NOMO-1 (cell line): Measurements from ENCODE around the gene ATG14.
"Not testable (repeated sequence)": the region's sequence is repeated elsewhere in the genome, so short reads cannot be mapped to it uniquely, and the experiment has no call there.

Experiments
- DNase-seq, 2 experiments: peaks; one replicate each; lab custom pipeline; 2025; ENCODE audit not compliant: unreplicated experiment in 2 of 2; lab: John Stamatoyannopoulos, UW

The ATG14 gene

DNA sequence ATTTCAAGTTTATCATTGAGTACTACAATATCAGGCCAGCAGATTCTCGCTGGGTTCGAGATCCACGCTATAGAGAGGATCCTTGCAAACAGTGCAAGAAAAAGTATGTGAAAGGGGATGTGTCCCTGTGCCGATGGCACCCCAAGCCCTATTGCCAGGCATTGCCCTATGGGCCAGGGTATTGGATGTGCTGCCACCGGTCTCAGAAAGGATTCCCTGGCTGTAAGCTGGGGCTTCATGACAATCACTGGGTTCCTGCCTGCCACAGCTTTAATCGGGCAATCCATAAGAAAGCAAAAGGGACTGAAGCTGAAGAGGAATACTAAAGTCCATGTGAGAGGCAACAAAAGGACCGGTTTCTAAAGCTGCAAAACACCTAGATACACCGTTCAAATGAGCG lies 59.4 kb downstream of the ATG14 start:
- no peak for DNase-seq

DNA sequence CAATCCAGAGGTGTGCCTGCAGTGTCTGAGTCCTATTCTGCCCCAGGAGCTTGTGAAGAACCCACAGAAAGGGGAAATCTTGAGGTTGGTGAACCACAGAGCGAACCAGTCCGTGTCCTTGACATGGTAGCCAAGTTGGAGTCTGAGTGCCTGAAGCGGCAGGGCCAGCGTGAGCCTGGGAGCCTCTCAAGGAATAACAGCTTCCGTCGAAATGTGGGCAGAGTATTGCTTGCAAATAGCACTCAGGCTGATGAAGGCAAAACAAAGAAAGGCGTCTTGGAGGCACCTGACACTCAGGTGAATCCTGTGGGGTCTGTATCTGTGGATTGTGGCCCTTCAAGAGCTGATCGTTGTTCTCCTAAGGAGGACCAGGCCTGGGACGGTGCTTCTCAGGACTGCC lies 60.5 kb downstream of the ATG14 start:
- no peak for DNase-seq

DNA sequence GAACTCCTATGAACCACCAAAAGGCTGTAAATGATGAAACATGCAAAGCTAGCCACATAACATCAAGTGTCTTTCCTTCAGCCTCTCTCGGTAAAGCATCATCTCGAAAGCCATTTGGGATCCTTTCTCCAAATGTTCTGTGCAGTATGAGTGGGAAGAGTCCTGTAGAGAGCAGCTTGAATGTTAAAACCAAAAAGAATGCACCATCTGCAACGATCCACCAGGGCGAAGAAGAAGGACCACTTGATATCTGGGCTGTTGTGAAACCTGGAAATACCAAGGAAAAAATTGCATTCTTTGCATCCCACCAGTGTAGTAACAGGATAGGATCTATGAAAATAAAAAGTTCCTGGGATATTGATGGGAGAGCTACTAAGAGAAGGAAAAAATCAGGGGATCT lies 61.2 kb downstream of the ATG14 start:
- DNase-seq: no peak

DNA sequence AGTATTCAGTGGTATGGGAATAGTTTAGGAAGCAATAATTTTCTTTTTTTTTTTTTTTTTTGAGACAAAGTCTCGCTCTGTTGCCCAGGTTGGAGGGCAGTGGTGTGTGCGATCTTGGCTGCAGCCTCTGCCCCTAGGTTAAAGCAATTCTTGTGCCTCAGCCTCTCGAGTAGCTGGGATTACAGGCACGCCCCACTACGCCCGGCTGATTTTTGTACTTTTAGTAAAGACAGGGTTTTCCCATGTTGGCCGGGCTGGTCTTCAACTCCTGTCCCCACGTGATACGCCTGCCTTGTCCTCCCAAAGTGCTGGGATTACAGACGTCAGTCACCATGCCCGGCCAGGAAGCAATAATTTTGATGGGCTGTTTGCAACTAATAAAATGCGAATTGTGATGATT lies 62.1 kb downstream of the ATG14 start:
- no peak for DNase-seq

DNA sequence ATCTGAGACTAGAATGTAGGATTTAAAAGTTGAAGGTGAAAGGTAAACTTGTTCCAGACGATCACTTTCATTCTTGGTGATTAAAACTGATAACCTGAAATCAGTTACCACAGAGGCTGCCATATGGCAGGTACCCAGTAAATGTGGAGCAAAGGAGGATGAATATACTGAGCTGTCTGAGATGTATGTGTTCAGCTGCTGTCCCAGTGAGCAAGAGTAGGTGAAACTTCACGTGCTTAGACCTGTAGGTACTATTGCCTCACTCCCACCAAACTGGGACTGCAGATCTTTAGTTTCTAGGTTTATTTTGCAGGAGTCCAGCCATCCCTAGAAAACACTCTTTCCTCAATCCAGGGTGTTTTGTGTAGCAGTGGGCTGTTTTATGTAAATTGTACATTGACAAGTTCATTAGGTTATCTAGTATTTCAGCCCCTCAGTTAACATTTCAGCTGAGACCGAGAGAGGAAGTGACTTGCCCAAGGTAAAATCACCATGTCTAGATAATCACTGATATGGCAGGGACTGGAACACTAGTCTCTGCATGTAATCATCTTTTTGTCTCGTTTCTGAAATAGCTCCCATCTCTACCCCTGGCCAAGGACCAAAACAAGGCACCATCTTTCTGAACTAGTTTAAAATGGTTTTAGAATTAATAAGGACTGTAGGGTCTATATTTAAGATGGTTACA lies 62.7 kb downstream of the ATG14 start:
- DNase-seq: no peak

DNA sequence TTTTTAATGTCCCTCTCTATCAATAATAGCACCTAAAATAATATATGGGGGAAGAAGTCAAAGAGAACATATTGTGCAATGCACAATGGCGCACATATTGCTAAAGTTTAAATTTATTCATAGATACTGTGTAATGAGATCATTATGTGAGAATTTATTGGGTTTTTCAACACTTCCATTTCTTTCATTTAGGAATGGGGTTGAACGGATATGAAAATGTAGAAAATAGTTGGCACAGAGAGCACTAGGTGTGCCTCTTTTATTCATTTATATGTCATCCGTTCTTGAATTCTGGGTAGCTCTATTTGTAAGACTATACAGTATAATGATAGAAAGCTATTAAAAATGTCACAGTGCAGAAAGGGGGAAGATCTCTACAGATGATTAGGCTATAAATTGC lies 63.9 kb downstream of the ATG14 start:
- no peak for DNase-seq

DNA sequence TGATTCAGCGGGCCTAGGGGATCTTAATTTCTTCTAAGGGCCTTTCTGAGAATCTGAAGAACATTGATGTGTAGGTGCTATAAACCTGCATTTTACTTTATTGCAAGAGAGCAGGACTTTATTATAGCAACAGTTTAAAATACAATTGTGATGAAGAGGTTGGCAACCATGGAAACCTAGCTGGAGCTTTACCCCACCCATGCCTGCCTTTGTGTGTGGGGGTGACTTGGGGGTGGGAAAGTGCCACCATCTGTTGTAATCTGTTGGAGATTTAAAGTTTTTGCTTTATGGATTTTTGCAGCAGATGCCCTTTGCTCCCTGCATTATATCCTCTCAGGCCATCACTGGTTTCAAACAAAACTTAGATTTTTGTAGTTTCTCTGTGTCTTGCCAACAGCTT lies 64.6 kb downstream of the ATG14 start:
- no peak for DNase-seq

DNA sequence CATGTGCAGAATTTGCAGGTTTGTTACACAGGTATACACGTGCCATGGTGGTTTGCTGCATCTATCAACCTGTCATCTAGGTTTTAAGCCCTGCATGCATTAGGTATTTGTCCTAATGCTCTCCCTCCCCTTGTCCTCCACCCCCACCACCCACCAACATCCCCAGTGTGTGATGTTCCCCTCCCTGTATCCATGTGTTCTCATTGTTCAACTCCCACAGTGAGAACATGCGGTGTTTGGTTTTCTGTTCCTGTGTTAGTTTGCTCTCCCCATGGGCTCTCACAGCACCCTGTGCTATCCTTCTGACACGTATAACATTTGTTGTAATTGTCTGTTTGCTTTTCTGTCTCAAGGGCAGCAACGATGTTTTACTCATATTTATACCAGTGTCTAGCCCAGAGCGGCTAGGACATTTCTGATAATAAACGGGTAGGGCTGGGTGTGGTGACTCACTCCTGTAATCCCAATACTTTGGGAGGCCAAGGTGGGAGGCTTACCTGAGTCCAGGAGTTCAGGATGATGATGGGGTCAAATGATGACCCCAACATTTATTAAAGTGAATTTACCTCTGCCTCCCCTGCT lies 67.0 kb downstream of the ATG14 start:
- not testable (repeated sequence) for DNase-seq

DNA sequence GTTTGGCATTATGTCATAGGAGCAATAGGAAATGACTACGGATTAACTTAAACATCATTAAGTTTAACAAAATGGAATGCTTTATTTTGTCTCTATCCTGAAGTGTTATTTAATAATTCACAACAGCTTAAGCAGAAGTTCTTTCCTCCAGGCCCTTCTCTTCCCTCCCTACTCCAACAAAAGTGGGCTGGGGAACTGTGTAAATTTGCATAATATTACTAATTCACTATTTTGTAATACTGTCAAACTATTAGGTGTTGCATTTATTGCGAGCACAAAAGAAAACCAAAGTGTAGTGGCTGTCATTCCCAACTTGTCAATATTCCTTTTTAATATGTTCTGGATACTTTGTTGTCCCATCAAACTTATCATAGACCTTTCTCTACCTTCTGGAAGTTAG lies 69.8 kb downstream of the ATG14 start:
- no peak for DNase-seq

DNA sequence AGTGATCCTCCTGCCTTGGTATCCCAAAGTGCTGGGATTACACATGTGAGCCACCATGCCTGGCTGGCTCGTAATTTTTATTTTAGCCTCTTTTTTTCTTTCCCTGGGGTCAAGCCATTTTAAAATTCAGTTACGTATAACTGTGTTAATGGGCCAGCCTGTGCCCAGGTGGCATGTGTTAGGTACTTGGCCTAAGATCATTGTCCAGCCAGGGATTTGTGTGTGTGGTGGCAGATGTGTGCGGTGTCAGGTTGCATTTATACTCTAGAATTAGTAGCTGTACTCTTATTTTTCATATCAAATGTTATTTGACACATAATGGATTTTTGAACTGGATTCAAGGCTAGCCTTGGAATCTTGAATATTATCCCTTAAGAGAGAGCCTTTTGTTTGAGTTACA lies 71.1 kb downstream of the ATG14 start:
- no peak for DNase-seq

DNA sequence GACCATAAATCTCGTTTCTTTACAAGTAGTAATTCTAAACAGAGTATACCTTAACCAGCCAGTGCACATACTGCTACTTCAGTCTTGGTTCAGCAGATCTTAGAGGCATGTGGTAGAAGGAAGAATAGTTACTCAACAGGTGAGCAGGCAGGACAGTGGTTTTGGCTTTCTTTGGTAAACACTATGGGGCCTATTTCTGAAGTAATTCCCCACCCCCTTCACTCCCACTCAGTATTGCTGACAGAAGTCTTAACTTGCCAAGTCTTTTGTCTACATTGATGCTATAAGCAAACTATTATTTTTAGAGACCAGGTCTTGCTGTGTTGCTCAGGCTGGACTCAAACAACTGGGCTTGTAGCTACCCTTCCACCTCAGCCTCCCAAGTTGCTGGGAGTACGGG lies 71.9 kb downstream of the ATG14 start:
- DNase-seq: no peak

DNA sequence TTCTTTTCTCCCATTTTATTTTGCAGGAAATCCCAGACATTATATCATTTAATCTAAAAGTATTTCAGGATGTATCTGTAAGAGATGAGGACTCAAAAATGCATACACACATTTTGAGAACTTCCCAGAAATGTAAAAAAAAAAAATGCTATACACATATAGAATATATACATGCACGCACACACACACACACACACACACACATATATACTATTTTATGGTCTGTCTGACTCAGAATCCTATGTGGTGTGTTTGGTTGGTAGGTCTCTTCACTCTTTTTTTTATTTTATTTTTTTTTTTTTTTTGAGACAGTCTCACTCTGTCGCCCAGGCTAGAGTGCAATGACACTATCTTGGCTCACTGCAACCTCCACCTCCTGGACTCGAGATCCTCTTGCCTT lies 74.9 kb downstream of the ATG14 start:
- DNase-seq: no peak

DNA sequence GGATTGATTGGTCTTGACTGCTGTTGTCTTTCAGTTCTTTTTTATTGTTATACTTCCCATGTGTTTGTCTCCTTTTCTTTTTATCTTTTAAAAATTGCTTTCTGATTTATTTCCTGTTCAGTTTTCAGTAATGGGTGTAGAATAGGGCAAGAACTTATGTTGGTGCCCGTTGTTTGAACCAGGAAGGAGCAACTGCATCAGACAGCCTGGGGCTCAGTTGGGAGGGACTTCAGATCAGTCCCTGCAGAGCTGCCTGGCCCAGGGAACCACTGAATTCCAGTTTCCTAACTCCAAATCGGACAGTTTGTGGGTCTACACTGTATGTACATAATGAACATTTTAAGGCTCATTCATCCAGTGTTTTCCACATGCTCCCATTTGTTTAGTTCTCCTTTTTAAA lies 75.5 kb downstream of the ATG14 start:
- DNase-seq: no peak

DNA sequence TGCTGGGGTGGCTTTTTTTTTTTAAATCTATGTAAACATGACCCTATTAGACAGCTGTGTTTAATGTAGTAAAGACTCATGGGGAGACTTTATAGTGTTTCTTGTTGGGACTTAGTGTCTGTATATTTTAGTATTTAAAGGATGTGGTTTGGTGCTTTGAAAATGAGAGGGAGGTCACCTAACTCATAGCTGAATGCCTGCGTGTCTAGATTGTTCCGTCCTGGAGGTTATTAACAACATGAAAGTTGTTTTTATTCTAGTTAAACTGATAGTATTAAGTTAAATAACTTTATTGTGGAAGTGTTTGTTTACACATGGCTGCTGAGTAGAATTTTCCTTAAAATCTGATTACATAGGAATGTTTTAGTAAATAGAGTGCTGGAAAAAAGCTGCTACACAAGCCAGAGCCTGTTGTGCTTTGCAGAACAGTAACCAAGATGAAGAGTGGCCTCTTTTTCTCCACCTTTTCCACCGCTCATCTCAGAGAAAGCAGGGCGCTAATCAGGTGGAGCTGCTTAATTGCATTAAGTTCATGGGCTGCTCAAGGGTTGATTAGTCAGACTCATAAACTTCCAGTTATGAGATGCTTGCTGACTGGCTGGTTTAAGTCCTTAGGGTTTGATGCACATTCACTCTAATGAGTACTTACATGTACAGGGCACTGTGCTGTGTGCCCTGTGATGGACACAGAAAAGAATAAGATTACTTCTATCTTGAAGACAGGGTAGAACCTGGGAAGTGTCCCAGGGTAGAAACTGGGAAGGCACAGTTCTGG lies 77.7 kb downstream of the ATG14 start:
- DNase-seq: no peak

DNA sequence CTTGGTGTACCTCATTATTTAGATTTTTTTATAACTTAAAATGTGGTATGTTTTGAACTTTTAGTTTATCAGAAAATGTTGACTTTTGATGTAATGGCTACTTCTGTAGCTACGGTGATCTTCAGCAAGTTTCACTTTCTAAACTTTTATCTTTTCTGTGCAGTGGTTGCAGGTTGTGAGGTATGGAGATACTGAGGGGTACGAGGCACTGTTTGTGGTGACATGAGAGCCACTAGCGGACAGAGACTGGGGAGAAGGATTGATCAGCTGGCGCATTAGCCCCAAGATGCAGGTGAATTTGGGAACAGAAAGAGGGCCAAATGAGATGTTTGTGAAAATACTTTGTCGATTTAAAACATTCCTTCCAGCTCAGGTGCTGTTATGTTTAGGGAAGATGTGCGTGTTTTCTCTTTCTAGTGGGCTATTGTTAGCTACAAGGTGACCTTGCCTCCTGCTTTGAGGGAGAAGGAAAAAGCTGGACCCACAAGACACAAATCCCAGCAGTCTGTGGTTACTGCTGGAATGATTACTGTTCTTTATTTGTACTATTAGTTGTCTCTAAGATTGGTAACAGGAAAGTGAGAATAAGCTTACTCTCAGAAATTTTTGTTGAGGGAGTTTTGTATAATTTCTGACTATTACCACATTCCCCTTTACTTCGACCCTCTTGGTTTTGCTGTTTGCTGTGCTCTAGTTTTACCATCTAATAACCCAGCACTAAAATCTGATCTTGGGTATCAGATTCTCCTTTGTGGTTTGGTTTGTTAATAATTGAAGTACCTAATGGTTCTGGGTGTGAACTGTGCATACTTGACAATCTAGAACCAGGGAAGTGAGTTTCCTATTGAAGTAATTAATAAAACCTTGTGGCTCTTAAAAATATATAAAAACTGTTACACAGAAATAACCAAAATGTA lies 78.7 kb downstream of the ATG14 start:
- DNase-seq: no peak

DNA sequence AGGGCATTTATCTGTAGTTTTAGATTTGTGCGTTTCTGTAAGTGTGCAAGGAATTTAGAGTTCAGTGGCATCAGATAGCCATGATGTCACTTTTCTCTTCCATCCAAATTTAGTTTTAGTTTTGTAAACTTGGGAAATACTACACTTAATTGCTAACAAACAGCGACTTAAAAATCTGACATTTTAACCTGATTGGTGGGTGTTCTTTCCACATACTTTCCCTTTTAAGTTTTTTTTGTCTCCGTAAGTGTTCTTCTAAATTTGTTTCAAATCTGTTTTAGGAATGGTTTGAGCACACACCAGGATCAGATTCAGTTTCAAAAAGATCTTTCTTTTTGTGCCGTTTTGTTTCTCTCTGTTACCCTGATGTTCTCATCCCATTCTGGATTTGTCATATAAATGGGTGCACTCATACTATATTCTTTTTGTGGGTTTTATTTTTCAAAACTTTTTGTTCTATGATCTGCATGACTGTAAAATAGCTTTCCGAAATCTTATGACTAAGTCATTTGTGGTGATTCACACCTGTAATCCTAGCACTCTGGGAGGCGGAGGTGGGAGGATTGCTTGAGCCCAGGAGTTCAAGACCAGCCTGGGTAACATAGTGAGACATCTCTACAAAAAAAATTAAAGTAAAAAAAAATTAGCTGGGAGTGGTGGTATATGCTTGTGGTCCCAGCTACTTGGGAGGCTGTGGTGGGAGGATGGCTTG lies 81.5 kb downstream of the ATG14 start:
- no peak for DNase-seq

DNA sequence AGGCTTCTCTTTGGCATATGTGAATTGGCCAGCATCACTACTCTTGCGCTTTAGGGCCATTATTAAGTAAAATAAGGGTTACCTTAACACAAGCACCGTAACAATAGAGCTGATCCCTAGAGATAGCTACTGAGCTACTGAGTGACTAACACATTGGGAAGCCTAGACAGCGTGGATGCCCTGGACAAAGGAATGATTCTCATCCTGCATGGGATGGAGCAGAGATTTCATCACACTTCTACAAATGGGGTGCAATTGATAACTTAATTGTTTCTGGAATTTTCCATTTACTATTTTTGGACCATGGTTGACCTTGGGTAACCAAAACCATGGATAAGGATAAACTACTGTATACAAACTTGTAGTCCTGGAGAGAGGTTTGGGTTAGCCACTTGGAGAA lies 83.3 kb downstream of the ATG14 start:
- no peak for DNase-seq

DNA sequence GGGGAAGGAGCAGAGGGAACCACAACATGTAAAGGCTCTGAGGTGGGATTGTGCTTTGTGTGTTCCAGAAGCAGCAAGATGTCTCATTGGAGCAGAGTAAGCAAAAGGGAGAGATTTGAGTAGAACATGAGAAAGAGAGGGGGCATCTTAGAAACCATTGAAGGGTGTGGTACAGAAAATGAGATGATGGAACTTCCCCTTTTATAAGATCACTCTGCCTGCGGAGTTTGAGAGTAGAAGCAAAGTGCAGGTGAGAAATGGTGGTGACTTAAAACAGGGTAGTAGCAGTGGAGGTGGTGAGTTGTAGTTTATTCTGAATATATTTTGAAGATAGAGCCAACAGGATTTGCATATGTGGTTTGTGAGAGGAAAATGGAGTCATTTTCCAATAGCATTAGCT lies 84.5 kb downstream of the ATG14 start:
- DNase-seq: peak; percentile 6 to 61

DNA sequence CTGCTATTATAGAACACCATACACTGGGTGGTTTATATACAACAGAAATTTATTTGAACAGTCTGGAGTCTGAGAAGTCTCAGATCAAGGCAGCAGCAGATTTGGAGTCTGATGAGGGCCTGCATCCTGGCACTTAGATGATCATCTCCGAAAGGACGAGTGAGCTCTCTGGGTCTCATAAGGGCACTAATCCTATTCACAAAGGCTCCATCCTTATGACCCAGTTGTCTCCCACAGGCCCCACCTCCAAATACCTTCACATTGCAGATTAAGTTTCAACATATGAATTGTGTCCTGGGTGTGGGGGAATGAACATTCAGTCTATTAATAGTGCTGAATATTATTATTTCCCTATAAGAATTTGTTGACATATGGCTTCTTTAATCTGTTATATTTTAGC lies 86.8 kb downstream of the ATG14 start:
- no peak for DNase-seq

DNA sequence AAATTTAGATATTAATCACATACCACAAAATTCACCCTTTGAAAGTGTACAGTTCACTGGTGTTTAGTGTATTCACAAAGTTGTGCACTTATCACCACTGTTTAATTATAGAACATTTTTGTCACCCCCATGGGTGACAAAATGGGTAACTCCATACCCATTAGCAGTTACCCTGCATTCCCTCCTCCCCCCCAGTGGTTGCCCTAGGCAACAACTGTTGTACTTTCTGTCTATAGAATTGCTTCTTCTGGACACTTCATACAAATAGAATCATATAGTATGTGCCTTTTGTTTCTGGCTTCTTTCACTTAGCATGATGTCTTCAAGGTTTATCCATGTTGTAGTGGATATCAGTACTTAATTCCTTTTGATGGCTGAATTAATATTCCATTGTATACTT lies 87.7 kb downstream of the ATG14 start:
- no peak for DNase-seq

DNA sequence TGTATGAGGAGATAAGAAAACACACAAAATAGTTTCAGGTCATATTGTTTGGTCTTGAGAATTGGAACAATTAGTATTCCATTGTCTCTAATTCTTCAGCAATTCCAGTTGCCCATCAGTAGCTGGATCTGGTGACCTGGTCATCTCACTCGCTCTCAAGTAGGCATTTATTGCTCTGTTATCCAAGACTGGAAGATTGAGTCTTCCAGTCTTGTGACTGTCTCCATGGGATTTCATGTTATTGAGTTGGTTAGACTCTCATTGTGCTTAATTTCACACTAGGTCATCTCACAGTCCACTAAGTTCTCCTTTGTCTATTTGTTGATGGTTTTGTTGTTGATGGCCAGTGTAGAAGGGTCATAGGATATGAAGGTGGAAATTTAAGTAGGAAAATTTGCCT lies 92.9 kb downstream of the ATG14 start:
- no peak for DNase-seq
